Sigmoid colon (tissue), 4 donors: ENCODE results near the gene TIGD6.

Source experiments
- EP300 ChIP-seq, 4 donors: sonication (generic); formaldehyde crosslinking; IDR thresholded peaks; one replicate each; pipeline ENCODE4 v1.6.1; 2017; ENCODE audit warnings: antibody characterized with exemption in 4 of 4
- TF ChIP-seq, protein P1 (sequence below), 4 experiments: fragments of 450-650 bp in 3 of 4; fragments of 200-600 bp in 1 of 4; IDR thresholded peaks; one replicate each; pipeline ENCODE4 v1.5.1; 2016 to 2019; ENCODE audit warnings: antibody characterized with exemption in 4 of 4, mild to moderate bottlenecking in 3 of 4, moderate library complexity in 2 of 4

- TF ChIP-seq, protein P1, sequence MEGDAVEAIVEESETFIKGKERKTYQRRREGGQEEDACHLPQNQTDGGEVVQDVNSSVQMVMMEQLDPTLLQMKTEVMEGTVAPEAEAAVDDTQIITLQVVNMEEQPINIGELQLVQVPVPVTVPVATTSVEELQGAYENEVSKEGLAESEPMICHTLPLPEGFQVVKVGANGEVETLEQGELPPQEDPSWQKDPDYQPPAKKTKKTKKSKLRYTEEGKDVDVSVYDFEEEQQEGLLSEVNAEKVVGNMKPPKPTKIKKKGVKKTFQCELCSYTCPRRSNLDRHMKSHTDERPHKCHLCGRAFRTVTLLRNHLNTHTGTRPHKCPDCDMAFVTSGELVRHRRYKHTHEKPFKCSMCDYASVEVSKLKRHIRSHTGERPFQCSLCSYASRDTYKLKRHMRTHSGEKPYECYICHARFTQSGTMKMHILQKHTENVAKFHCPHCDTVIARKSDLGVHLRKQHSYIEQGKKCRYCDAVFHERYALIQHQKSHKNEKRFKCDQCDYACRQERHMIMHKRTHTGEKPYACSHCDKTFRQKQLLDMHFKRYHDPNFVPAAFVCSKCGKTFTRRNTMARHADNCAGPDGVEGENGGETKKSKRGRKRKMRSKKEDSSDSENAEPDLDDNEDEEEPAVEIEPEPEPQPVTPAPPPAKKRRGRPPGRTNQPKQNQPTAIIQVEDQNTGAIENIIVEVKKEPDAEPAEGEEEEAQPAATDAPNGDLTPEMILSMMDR (IDR thresholded peaks at IDR 0.05), result no peak
- TF ChIP-seq EP300 (IDR thresholded peaks at IDR 0.05), result no peak
These were observed 36.7 kb downstream of the TIGD6 start for GRCh38 chr5:149963729-149964128.
